H9 (cell line): Measurements from ENCODE around the gene GNAI1. TPM values are rescaled to one million over a fixed set of nuclear protein-coding genes. Genes with fewer than 3 reads are reported as not detected.

Experiments used
- DNase-seq: peaks from one replicate; pipeline ENCODE4 v3.0.0-alpha.2; 2017
- H2AFZ ChIP-seq: one replicate; pipeline ENCODE4 v1.6.1; 2013; ENCODE audit warnings: mild to moderate bottlenecking, low read length, control low read depth, moderate library complexity
- H2AK5ac ChIP-seq: 2 replicates; pipeline ENCODE4 v1.6.1; 2013; ENCODE audit warnings: low read length, control low read depth, mixed read lengths; ENCODE audit not compliant: insufficient read length
- H2BK120ac ChIP-seq: one replicate; pipeline ENCODE4 v1.6.1; 2013; ENCODE audit warnings: low read depth, mild to moderate bottlenecking, low read length, control low read depth, inconsistent platforms; ENCODE audit not compliant: poor library complexity, severe bottlenecking
- H2BK12ac ChIP-seq: 2 replicates; pipeline ENCODE4 v1.6.1; 2013; ENCODE audit warnings: low read length, control low read depth, mixed read lengths, low read depth; ENCODE audit not compliant: insufficient read length
- H2BK15ac ChIP-seq: 2 replicates; pipeline ENCODE4 v1.6.1; 2013; ENCODE audit warnings: low read depth, low read length, control low read depth
- H2BK20ac ChIP-seq: one replicate; pipeline ENCODE4 v1.6.1; 2013; ENCODE audit warnings: low read depth, mild to moderate bottlenecking, low read length, control low read depth, inconsistent platforms; ENCODE audit not compliant: poor library complexity, severe bottlenecking
- H2BK5ac ChIP-seq: 2 replicates; pipeline ENCODE4 v1.6.1; 2013; ENCODE audit warnings: low read length, control low read depth, mixed read lengths; ENCODE audit not compliant: insufficient read length
- H3K14ac ChIP-seq: 2 replicates; pipeline ENCODE4 v1.6.1; 2013; ENCODE audit warnings: low read length, control low read depth; ENCODE audit not compliant: insufficient read depth
- H3K18ac ChIP-seq: 2 replicates; pipeline ENCODE4 v1.6.1; 2013; ENCODE audit warnings: low read depth, mild to moderate bottlenecking, mixed read lengths, low read length, control low read depth; ENCODE audit not compliant: insufficient read length
- H3K23ac ChIP-seq: 2 replicates; pipeline ENCODE4 v1.6.1; 2013; ENCODE audit warnings: low read length, control low read depth, mixed read lengths, low read depth; ENCODE audit not compliant: insufficient read length
- H3K23me2 ChIP-seq: 2 replicates; pipeline ENCODE4 v1.6.1; 2013; ENCODE audit warnings: low read depth, mild to moderate bottlenecking, mixed read lengths, low read length, control low read depth; ENCODE audit not compliant: insufficient read length, poor library complexity, severe bottlenecking
- H3K27ac ChIP-seq: 2 replicates; pipeline ENCODE4 v1.5.1; 2013; ENCODE audit warnings: low read length, control low read depth, mixed read lengths, low read depth; ENCODE audit not compliant: insufficient read length
- H3K27me3 ChIP-seq: 2 replicates; pipeline ENCODE4 v1.6.1; 2013; ENCODE audit warnings: low read length, control low read depth, inconsistent platforms; ENCODE audit not compliant: insufficient read depth
- H3K4ac ChIP-seq: 2 replicates; pipeline ENCODE4 v1.6.1; 2013; ENCODE audit warnings: low read depth, mild to moderate bottlenecking, control low read depth, inconsistent platforms, low read length, moderate library complexity
- H3K4me1 ChIP-seq: 2 replicates; pipeline ENCODE4 v1.6.1; 2013; ENCODE audit warnings: low read length, control low read depth, inconsistent platforms; ENCODE audit not compliant: insufficient read depth
- H3K4me2 ChIP-seq: 2 replicates; pipeline ENCODE4 v1.6.1; 2013; ENCODE audit warnings: low read length, control low read depth, mixed read lengths; ENCODE audit not compliant: insufficient read length, insufficient read depth
- H3K56ac ChIP-seq: 2 replicates; pipeline ENCODE4 v1.6.1; 2013; ENCODE audit warnings: low read depth, mild to moderate bottlenecking, mixed read lengths, low read length, control low read depth; ENCODE audit not compliant: insufficient read length
- H3K79me1 ChIP-seq: 2 replicates; pipeline ENCODE4 v1.6.1; 2013; ENCODE audit warnings: low read depth, mild to moderate bottlenecking, moderate library complexity, low read length, control low read depth, inconsistent platforms; ENCODE audit not compliant: insufficient read depth, poor library complexity, severe bottlenecking
- H3K79me2 ChIP-seq: 2 replicates; pipeline ENCODE4 v1.6.1; 2013; ENCODE audit warnings: low read length, control low read depth, inconsistent platforms; ENCODE audit not compliant: insufficient read depth
- H3K9ac ChIP-seq: 2 replicates; pipeline ENCODE4 v1.6.1; 2013; ENCODE audit warnings: low read length, control low read depth, mixed read lengths; ENCODE audit not compliant: insufficient read length; ENCODE audit errors: extremely low read depth
- H3K9me3 ChIP-seq: one replicate; pipeline ENCODE4 v1.6.1; 2013; ENCODE audit warnings: low read depth, low read length, inconsistent platforms; ENCODE audit not compliant: control insufficient read depth
- H3T11ph ChIP-seq: one replicate; pipeline ENCODE4 v1.6.1; 2013; ENCODE audit warnings: mild to moderate bottlenecking, low read length, control low read depth, inconsistent platforms
- H4K20me1 ChIP-seq: one replicate; pipeline ENCODE4 v1.6.1; 2013; ENCODE audit not compliant: control insufficient read depth, insufficient read length, insufficient read depth
- H4K5ac ChIP-seq: 2 replicates; pipeline ENCODE4 v1.6.1; 2013; ENCODE audit warnings: low read depth, mild to moderate bottlenecking, mixed read lengths, low read length, control low read depth; ENCODE audit not compliant: insufficient read length
- H4K8ac ChIP-seq: replicated peaks from 2 replicates; pipeline ENCODE4 v1.6.1; 2013; ENCODE audit warnings: low read length, control low read depth, mixed read lengths, low read depth; ENCODE audit not compliant: insufficient read length
- H4K91ac ChIP-seq: 2 replicates; pipeline ENCODE4 v1.6.1; 2013; ENCODE audit warnings: low read depth, mild to moderate bottlenecking, moderate library complexity, mixed read lengths, low read length, control low read depth; ENCODE audit not compliant: insufficient read length
- H3K27ac Mint-ChIP-seq, 3 experiments: 2 replicates in 2 of 3; 3 replicates in 1 of 3; pipeline ENCODE4 v1.8.0; 2020 to 2021; ENCODE audit warnings: mixed read lengths in 3 of 3, mild to moderate bottlenecking in 1 of 3, moderate library complexity in 1 of 3
- H3K27me3 Mint-ChIP-seq: 2 replicates; pipeline ENCODE4 v1.8.0; 2021; ENCODE audit warnings: low read depth, mild to moderate bottlenecking, moderate library complexity, mixed read lengths
- H3K36me3 Mint-ChIP-seq, 3 experiments: 2 replicates in 2 of 3; 3 replicates in 1 of 3; pipeline ENCODE4 v1.8.0; 2020 to 2021; ENCODE audit warnings: low read depth in 3 of 3, mixed read lengths in 3 of 3; ENCODE audit not compliant: insufficient read depth in 1 of 3
- H3K4me1 Mint-ChIP-seq, 2 experiments: 2 replicates each; pipeline ENCODE4 v1.8.0; 2020; ENCODE audit warnings: mixed read lengths in 2 of 2
- H3K4me3 Mint-ChIP-seq, 2 experiments: 2 replicates in 1 of 2; 3 replicates in 1 of 2; pipeline ENCODE4 v1.8.0; 2020 to 2021; ENCODE audit warnings: mild to moderate bottlenecking in 2 of 2, mixed read lengths in 2 of 2, moderate library complexity in 1 of 2
- H3K9me3 Mint-ChIP-seq, 2 experiments: 2 replicates in 1 of 2; 3 replicates in 1 of 2; pipeline ENCODE4 v1.8.0; 2020; ENCODE audit warnings: mild to moderate bottlenecking in 2 of 2, mixed read lengths in 2 of 2, moderate library complexity in 1 of 2
- WGBS: extraction: QIAGEN DNeasy Blood & Tissue Kit; methylation state at CpG from one replicate; pipeline ENCODE4 v1.1.7; 2013; ENCODE audit warnings: missing lambda C conversion rate, low lambda C conversion rate, mixed read lengths; ENCODE audit not compliant: insufficient read length; ENCODE audit errors: extremely low coverage; 5-methylcytosine and 5-hydroxymethylcytosine counted together
- total RNA-seq: library from RNA; stranded (reverse); gene quantifications from 2 replicates; pipeline ENCODE4 v1.2.1, GENCODE V29; 2021
- TF ChIP-seq, protein P1 (sequence below): fragments of 200-600 bp; sonication (generic); conservative IDR thresholded peaks from 3 replicates; pipeline ENCODE4 v1.8.0; 2021; ENCODE audit warnings: antibody characterized with exemption, mild to moderate bottlenecking

Gene GNAI1
- total RNA-seq, 1 experiment from 2014 or later, result 14.1 TPM

GRCh38 chr7:80183900-80184685 lies 49.5 kb downstream of the GNAI1 start:
- no CpG with 5 or more reads among the region's 15 CpGs for WGBS
- TF ChIP-seq, protein P1, sequence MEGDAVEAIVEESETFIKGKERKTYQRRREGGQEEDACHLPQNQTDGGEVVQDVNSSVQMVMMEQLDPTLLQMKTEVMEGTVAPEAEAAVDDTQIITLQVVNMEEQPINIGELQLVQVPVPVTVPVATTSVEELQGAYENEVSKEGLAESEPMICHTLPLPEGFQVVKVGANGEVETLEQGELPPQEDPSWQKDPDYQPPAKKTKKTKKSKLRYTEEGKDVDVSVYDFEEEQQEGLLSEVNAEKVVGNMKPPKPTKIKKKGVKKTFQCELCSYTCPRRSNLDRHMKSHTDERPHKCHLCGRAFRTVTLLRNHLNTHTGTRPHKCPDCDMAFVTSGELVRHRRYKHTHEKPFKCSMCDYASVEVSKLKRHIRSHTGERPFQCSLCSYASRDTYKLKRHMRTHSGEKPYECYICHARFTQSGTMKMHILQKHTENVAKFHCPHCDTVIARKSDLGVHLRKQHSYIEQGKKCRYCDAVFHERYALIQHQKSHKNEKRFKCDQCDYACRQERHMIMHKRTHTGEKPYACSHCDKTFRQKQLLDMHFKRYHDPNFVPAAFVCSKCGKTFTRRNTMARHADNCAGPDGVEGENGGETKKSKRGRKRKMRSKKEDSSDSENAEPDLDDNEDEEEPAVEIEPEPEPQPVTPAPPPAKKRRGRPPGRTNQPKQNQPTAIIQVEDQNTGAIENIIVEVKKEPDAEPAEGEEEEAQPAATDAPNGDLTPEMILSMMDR, result no peak
- Mint-ChIP-seq H3K27me3 (no peaks in the 10 kb centered on the region), H3K4me3 (peak overlapping the region in 1 of 2 experiments; percentile 9; a peak in 1 of 5 replicates), H3K4me1 (peaks cover 55 to 77% of the 10 kb centered on the region in 2 experiments), H3K9me3 (no peaks in the 10 kb centered on the region), H3K27ac (peak overlapping the region; percentile 65 to 88 (median 88)), H3K36me3 (peaks cover 0 to 5% (median 3%) of the 10 kb centered on the region in 3 experiments; a peak in 3 of 7 replicates)
- Histone ChIP-seq H3K14ac (peak overlapping the region; percentile 72; the same call in 1 of the 2 replicates), H3K9me3 (no peaks in the 10 kb centered on the region), H3K27me3 (no peaks in the 10 kb centered on the region), H3K4me1 (peaks cover 23% of the 10 kb centered on the region), H4K20me1 (no peaks in the 10 kb centered on the region), H3T11ph (no peak overlapping the region), H2AFZ (no peak overlapping the region), H3K56ac (no peak overlapping the region), H3K79me2 (peaks cover 5% of the 10 kb centered on the region; the same call in 1 of the 2 replicates), H3K27ac (no peak overlapping the region), H3K23me2 (no peaks in the 10 kb centered on the region), H2AK5ac (no peak overlapping the region), H4K5ac (no peak overlapping the region), H3K4me2 (peak overlapping the region; percentile 8), H3K18ac (peak overlapping the region; percentile 76), H3K79me1 (peaks cover 4% of the 10 kb centered on the region), H3K23ac (no peak overlapping the region), H3K4ac (no peak overlapping the region), H2BK12ac (peak overlapping the region; percentile 42), H2BK15ac (no peak overlapping the region), H3K9ac (no peak overlapping the region), H4K8ac (no peak overlapping the region), H2BK120ac (no peak overlapping the region), H2BK20ac (no peak overlapping the region), H4K91ac (no peak overlapping the region), H2BK5ac (no peak overlapping the region)
- DNase-seq, result no peak
